Motor neuron (in vitro differentiated cells): ENCODE results near the gene HYAL3. TPM values are rescaled to one million over a fixed set of nuclear protein-coding genes. Genes with fewer than 3 reads are reported as not detected.
"Not testable (repeated sequence)": the region's sequence is repeated elsewhere in the genome, so short reads cannot be mapped to it uniquely, and the experiment has no call there.

Source experiments
- ATAC-seq, 8 experiments: fragments of 200-7000 bp; cut with Tn5 transposase; replicated peaks in 6 of 8; 2 replicates each; pipeline ENCODE4 v1.8.0; 2021; ENCODE audit warnings: mild to moderate bottlenecking in 8 of 8, moderate library complexity in 8 of 8
- H3K27ac ChIP-seq, 2 donors: fragments of 250-450 bp; sonication (Bioruptor Pico); 2 replicates each; pipeline ENCODE4 v1.9.0; 2021; ENCODE audit warnings: antibody characterized with exemption in 2 of 2, mild to moderate bottlenecking in 2 of 2, moderate library complexity in 1 of 2
- H3K4me1 ChIP-seq, 2 donors: fragments of 250-450 bp; sonication (Bioruptor Pico); replicated peaks in 1 of 2; 2 replicates each; pipeline ENCODE4 v1.6.1; 2021; ENCODE audit warnings: antibody characterized with exemption in 2 of 2, mild to moderate bottlenecking in 2 of 2, moderate library complexity in 1 of 2
- H3K4me3 ChIP-seq, 5 donors: fragments of 250-450 bp; sonication (Bioruptor Pico); 2 replicates each; pipeline ENCODE4 v1.9.0; 2021; ENCODE audit warnings: antibody characterized with exemption in 5 of 5, mild to moderate bottlenecking in 5 of 5, moderate library complexity in 4 of 5
- WGBS, 10 experiments: fragments of 450-650 bp; shearing (Covaris generic); methylation state at CpG; one replicate each; pipeline ENCODE4 v1.0.0; 2022; 5-methylcytosine and 5-hydroxymethylcytosine counted together
- in situ Hi-C, 9 experiments: fragments of 400-800 bp; cut with MboI; loops; one replicate each; pipeline ENCODE4 v1.15.0; 2021; ENCODE audit warnings: low sequenced_read_pairs in 9 of 9, low pct_unique_long_range_greater_than_20kb in 2 of 9; ENCODE audit not compliant: unreplicated experiment in 9 of 9
- total RNA-seq, 8 experiments: library from RNA; unstranded; fragments of 300-600 nt; gene quantifications; 2 replicates each; pipeline versions ENCODE4 v1.2.3 to v1.2.4, GENCODE V29; 2022

The HYAL3 gene
- total RNA-seq, 8 experiments from 2014 or later: 2.0 to 4.7 (median 3.1) TPM

DNA sequence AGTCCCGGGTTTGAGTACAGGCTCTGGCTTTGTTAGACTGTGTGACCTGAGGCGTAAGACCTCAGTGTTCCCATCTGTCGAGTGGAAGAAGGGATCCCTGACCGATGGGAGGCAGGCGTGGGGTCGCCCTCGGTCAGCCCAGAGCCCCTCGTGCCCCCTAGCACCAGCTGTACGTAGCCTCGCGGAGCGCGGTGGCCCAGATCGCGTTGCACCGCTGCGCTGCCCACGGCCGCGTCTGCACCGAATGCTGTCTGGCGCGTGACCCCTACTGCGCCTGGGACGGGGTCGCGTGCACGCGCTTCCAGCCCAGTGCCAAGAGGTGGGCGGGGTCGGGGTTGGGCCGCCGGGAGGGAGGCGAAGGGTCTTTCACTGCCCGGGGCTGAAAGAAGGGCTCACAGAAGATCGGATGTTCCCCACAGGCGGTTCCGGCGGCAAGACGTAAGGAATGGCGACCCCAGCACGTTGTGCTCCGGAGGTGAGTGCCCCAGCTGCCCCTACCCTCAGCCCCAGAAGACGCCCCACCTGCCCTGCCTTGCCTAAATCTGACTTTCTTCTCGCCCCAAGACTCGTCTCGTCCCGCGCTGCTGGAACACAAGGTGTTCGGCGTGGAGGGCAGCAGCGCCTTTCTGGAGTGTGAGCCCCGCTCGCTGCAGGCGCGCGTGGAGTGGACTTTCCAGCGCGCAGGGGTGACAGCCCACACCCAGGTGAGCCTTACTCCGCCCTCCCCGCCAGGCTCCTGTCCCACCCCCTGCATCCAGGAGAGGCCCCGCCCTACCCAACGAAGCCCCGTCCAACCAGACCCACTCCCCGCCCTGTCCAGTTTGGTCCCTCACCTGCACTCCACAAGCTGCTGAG lies 23.8 kb downstream of the HYAL3 start:
- Histone ChIP-seq H3K27ac (no peak overlapping the region), H3K4me1 (peaks cover 9 to 10% of the 10 kb centered on the region in 2 donors), H3K4me3 (peak overlapping the region in 1 of 5 donors; percentile 7)
- in situ Hi-C loops: loop anchor here in 2 of 9 experiments (10.0 kb wide), 1 partner anchor 81 kb away; the partner anchor contains the start of gene GNAT1 (in 2 of the 2)
- WGBS, 10 experiments: 0 to 92% (median 1%) methylated on average over 5 to 17 of the region's 65 CpGs; no CpG with 5 or more reads in 7 of the 10 experiments
- peak in 4 of 8 experiments; percentile 6 to 29 (median 18) for ATAC-seq

DNA sequence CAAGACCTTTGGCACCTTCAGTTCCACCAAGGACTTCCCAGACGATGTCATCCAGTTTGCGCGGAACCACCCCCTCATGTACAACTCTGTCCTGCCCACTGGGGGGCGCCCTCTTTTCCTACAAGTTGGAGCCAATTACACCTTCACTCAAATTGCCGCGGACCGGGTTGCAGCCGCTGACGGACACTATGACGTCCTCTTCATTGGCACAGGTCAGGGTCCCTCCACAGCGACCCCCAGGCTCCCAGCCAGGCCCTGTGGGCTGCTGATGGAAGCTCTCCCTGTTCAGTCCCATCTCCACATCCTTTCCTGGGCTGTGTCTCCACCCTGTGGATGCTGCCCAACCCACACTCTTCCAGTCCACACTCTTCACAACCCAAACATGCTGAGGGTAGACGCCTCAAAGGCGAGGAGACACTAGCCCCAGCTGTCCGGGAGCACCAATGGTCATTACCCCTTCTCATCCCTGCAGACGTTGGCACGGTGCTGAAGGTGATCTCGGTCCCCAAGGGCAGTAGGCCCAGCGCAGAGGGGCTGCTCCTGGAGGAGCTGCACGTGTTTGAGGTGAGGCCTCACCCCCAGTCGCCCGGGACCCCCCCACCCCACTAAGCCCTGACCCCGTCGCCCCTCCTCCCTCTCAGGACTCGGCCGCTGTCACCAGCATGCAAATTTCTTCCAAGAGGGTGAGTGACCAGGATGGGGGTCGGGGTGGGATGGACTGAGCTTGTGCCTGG lies 24.7 kb downstream of the HYAL3 start:
- Histone ChIP-seq H3K27ac (no peak overlapping the region), H3K4me3 (no peak overlapping the region), H3K4me1 (peaks cover 9 to 11% of the 10 kb centered on the region in 2 donors)
- in situ Hi-C loops: loop anchor here in 2 of 9 experiments (10.0 kb wide), 1 partner anchor 80 kb away; the partner anchor contains the start of gene GNAT1 (in 2 of the 2)
- 0 to 70% (median 13%) methylated on average over 1 to 4 of the region's 26 CpGs; no CpG with 5 or more reads in 5 of the 10 experiments for WGBS, 10 experiments
- ATAC-seq: peak; percentile 6 to 43 (median 31)

DNA sequence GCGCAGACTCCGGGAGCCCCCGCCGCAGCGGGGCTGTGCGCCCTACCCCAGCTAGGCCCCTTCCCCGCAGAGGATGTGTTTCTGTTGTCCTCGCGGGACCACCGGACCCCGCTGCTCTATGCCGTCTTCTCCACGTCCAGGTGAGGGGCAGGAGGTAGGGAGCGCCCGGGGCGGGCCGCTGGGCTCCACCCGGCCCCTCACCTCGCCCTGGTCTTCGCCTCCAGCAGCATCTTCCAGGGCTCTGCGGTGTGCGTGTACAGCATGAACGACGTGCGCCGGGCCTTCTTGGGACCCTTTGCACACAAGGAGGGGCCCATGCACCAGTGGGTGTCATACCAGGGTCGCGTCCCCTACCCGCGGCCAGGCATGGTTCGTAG lies 25.5 kb downstream of the HYAL3 start:
- H3K4me3 ChIP-seq: no peak overlapping the region
- no peak for ATAC-seq
- peaks cover 9 to 19% of the 10 kb centered on the region in 2 donors for H3K4me1 ChIP-seq
- H3K27ac ChIP-seq: no peak overlapping the region
- WGBS, 10 experiments: 58 to 90% (median 82%) methylated on average over 2 to 9 of the region's 31 CpGs; no CpG with 5 or more reads in 6 of the 10 experiments
- in situ Hi-C loops: loop anchor here in 2 of 9 experiments (10.0 kb wide), 1 partner anchor 79 kb away; the partner anchor contains the start of gene GNAT1 (in 2 of the 2)

DNA sequence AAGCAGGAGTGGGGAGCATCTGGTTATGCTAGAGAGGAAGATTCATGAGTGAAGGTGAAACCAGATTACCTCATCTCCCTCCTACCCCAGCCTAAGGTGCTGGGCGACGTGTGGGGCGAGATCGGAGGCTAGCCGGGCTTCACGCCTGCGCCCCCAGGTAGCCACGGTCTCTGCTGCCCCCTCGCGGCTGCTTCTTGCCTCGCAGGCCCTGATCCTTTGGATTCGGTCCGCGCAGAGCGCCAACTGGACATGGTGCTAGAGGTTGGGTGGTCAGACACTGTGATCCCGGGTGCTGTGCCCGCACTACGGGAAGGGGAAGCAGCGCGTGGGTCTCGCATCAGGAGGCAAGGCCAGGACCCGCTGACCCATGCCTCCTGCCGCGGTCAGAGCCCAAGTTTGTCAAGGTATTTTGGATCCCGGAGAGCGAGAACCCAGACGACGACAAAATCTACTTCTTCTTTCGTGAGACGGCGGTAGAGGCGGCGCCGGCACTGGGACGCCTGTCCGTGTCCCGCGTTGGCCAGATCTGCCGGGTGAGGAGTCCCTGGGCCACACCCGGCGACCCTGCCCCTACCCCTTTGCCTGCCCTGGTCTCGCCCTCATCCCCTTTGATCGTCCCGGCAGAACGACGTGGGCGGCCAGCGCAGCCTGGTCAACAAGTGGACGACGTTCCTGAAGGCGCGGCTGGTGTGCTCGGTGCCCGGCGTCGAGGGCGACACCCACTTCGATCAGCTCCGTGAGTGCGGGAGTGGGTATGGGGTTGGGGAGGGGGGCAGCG lies 26.1 kb downstream of the HYAL3 start:
- ATAC-seq: peak; percentile 39 to 85 (median 78)
- H3K4me3 ChIP-seq: peak overlapping the region in 2 of 5 donors; percentile 2 to 13
- no peak overlapping the region for H3K27ac ChIP-seq
- peaks cover 9 to 22% of the 10 kb centered on the region in 2 donors for H3K4me1 ChIP-seq
- 0 to 80% (median 0%) methylated on average over 1 to 9 of the region's 61 CpGs; no CpG with 5 or more reads in 5 of the 10 experiments for WGBS, 10 experiments
- in situ Hi-C loops: loop anchor here in 2 of 9 experiments (10.0 kb wide), 1 partner anchor 78 kb away; the partner anchor contains the start of gene GNAT1 (in 2 of the 2)

DNA sequence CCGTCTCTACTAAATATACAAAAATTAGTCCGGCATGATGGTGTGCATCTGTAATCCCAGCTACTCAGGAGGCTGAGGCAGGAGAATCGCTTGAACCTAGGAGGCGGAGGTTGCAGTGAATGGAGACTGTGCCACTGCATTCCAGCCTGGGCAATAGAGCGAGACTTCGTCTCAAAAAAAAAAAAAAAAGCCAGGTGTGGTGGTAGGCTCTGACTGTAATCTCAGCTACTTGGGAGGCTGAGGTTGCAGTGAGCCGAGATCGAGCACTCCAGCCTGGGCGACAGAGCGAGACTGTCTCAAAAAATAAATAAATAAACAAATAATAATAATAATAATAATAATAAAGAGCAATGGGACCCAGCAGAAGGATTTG lies 26.7 kb downstream of the HYAL3 start:
- not testable (repeated sequence) for ATAC-seq, H3K27ac ChIP-seq, H3K4me3 ChIP-seq
- WGBS, 10 experiments: 28 to 100% (median 67%) methylated on average over 1 to 6 of the region's 10 CpGs
- H3K4me1 ChIP-seq: peaks cover 13 to 28% of the 10 kb centered on the region in 2 donors
- in situ Hi-C loops: loop anchor here in 2 of 9 experiments (10.0 kb wide), 1 partner anchor 78 kb away; the partner anchor contains the start of gene GNAT1 (in 2 of the 2)

DNA sequence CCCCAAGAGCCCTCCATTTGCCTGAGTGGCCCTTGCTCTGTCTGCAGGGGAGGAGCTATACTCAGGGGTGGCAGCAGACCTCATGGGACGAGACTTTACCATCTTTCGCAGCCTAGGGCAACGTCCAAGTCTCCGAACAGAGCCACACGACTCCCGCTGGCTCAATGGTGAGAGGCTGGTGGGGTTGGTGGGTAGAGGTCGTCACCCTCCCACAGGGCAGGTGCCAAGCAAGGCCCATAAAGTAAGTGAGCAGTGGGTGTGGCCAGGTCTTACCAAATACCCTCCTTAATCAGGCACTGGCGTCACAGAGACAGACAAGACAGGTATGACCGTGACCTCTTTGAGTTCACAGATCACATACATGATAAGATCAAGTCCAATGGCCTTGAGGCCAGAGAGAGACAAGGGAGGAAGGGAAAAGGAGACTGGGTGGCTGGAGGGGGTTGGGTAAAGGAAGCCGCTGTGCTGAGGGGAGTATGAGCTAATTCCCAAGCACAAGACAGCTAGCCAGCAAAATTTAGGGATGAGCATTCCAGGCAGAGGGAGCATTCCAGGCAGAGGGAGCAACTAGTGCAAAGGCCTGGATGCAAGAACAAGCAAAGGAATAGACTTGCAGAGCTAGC lies 27.8 kb downstream of the HYAL3 start:
- Histone ChIP-seq H3K27ac (no peak overlapping the region), H3K4me1 (peaks cover 22 to 39% of the 10 kb centered on the region in 2 donors), H3K4me3 (no peak overlapping the region)
- WGBS, 10 experiments: 0 to 97% (median 67%) methylated on average over 1 to 6 of the region's 10 CpGs; no CpG with 5 or more reads in 5 of the 10 experiments
- in situ Hi-C loops: loop anchor here in 2 of 9 experiments (10.0 kb wide), 1 partner anchor 77 kb away; the partner anchor contains the start of gene GNAT1 (in 2 of the 2)
- no peak for ATAC-seq

DNA sequence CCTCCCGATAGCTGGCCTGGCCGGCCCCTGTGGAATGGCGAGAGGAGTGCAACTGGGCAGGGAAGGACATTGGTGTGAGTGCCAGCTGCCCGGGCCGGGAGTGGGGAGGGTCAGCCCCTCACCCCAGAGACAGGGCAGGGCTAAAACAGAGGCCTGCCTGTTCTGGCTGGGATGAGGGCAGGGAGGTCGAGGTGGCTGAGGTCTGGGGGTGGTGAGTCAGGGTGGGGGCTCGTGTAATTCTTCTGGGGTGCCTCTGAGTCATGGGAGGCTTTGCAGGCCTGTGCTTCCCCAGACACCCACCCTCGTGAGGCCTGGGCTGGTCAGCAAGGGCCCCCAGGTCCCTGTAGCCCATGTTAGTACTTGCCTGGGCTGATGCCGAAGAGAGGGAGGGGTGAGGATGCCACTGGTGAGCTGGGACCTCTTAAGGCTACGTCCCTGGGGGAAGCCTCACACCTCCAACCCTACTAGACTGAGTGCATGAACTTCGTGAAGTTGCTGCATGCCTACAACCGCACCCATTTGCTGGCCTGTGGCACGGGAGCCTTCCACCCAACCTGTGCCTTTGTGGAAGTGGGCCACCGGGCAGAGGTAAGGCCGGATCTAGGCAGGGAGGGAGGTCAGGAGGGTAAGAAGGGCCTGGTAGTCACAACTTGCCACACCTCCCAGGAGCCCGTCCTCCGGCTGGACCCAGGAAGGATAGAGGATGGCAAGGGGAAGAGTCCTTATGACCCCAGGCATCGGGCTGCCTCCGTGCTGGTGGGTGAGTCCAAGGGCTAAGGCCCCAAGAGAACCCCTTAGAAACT lies 28.6 kb downstream of the HYAL3 start:
- Histone ChIP-seq H3K4me1 (peaks cover 27 to 47% of the 10 kb centered on the region in 2 donors), H3K4me3 (no peak overlapping the region), H3K27ac (no peak overlapping the region)
- 20 to 100% methylated on average over 1 to 3 of the region's 19 CpGs; no CpG with 5 or more reads in 8 of the 10 experiments for WGBS, 10 experiments
- in situ Hi-C loops: loop anchor here in 2 of 9 experiments (10.0 kb wide), 1 partner anchor 76 kb away; the partner anchor contains the start of gene GNAT1 (in 2 of the 2)
- ATAC-seq: no peak

DNA sequence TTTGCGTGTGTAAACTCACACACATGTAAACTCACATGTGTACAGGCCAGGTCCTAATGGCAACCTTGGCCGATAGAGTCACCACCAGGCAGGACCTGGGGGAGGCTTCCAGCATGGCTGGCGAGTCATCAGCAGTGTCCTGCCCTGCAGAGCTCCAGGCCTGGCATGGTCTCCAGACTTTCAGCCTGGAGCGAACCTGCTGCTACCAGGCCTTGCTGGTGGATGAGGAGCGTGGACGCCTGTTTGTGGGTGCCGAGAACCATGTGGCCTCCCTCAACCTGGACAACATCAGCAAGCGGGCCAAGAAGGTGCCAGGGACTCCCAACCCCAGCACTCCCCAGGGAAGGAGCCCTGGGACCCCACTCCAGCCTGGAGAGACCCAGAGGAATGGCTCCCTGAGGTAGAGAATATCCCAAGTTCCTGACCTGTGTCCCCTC lies 29.2 kb downstream of the HYAL3 start:
- in situ Hi-C loops: loop anchor here in 2 of 9 experiments (10.0 kb wide), 1 partner anchor 75 kb away; the partner anchor contains the start of gene GNAT1 (in 2 of the 2)
- H3K27ac ChIP-seq: no peak overlapping the region

DNA sequence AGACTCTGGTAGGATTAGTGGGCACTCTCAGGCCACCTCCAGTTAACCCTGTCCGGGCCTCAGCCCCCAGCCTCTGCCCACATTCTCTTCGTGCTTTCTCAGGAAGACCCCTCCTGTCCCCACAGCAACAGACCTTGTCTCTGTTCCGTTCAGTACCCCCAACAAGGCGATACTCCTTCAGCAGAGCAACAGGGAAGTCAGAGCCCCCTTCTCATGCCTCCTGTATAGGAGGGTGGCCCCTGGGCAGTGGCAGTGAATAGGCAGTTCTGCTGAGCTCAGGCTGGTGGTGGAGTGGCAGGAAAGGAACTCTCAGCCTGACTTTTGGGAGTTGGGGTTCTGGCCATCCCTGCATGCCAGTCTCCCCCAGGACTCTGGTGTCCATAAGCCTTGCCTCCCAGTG lies 29.7 kb downstream of the HYAL3 start:
- no peak for ATAC-seq
- 73 to 100% methylated on average over 1 to 2 of the region's 4 CpGs; no CpG with 5 or more reads in 8 of the 10 experiments for WGBS, 10 experiments
- Histone ChIP-seq H3K27ac (no peak overlapping the region), H3K4me1 (peaks cover 38 to 57% of the 10 kb centered on the region in 2 donors), H3K4me3 (no peak overlapping the region)
- in situ Hi-C loops: no loop called here

More for the DNA sequence above, 29.2 kb downstream of the HYAL3 start:
- no peak overlapping the region for H3K4me3 ChIP-seq
- peaks cover 34 to 53% of the 10 kb centered on the region in 2 donors for H3K4me1 ChIP-seq
- WGBS, 10 experiments: 90 to 100% (median 100%) methylated on average over 1 to 3 of the region's 8 CpGs; no CpG with 5 or more reads in 7 of the 10 experiments
- ATAC-seq: peak in 1 of 8 experiments; percentile 3

DNA sequence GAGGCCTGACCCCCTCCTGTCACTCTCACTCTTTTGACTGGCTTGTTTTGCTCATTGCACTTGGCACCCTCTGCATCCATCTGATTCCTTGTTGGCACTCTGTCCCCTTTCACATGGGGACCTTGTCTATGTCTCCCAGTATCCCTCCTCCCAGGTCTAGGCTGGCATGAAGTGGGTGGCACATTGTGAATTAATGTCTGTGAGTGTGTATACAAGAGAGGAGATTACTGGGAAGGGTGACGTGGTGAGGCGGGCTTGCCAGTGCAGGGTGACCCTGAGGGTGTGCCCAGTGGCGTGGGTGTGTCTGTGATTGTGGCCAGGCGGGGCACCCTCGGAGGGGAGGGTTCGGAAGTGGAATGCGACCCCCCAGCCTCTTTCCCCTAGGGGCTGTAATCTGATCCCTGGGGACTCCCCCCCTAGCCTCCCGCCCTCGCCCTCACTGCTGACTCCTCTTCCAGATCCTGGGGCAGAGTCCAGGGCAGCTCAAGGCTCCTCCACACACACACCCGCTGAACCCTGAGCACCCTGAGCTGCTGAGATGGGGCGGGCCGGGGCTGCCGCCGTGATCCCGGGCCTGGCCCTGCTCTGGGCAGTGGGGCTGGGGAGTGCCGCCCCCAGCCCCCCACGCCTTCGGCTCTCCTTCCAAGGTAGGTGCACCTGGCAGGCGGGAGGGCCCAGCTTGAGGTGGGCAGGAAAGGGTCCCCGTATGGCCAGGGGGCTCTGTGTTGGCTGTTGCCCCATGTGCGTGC lies 30.3 kb downstream of the HYAL3 start, which contains the start of gene SEMA3B:
Gene SEMA3B, plus strand, starts transcription at position 445 of the 749 bp plus-strand sequence. Its CDS starts 94 bp downstream, at position 539.
- in situ Hi-C loops: no loop called here
- Histone ChIP-seq H3K27ac (no peak within 1 kb of the TSS), H3K4me3 (no peak within 1 kb of the TSS), H3K4me1 (peaks cover 43 to 63% of the 10 kb centered on the region in 2 donors)
- peak in 3 of 8 experiments; percentile 35 to 42 (median 39) for ATAC-seq
- 100% methylated on average over 2 of the region's 21 CpGs; no CpG with 5 or more reads in 9 of the 10 experiments for WGBS, 10 experiments
